ENCODE results near the gene WFDC2. TPM values are rescaled to one million over a fixed set of nuclear protein-coding genes. Genes with fewer than 3 reads are reported as not detected.

Gene WFDC2
- total and polyA plus RNA-seq, 2 of the 8 experiments (the other 6 are each of a cell fraction or from before 2014, with no cell fraction given), result 77.9 to 137 TPM

DNA sequence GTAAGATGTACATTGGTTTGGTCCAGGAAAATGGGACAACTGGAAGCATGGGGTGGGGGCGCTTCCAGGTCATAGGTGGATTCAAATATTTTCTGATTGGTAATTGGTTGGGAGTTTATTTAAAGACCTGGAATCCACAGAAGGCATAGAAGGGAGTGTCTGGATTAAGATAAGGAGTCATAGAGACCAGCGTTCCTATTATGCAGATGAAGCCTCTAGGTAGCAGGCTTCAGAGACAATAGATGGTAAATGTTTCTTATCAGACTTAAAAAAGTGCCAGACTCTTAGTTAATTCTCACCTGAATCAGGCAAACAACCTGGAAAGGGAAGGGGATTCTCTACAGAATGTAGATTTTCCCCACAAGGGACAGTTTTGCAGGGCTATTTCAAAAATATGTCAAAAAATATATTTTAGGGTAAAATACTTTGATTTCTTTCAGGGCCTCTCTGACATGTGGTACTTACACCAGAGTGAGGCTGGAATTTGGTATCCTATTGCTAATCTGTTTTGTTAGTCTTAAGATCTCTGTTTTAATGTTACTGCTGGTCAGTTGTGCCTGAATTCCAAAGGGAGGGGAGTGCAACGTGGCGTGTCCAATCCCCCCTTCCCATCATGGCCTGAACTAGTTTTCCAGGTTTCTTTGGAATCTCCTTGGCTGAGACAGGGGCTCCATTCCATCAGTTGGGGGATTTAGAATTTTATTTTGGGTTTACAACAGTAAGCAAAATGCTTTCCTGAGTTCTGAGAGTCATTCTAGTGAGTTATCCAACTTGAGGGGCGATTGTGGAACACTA, 28.5 kb upstream of the WFDC2 start:
- H3K27ac ChIP-seq (ENCODE audit: low read depth, low read length), result no peak overlapping the region
- CTCF ChIA-PET (ENCODE audit: partially characterized antibody), result interaction anchor here (1.5 to 12.6 kb wide), 3 partner anchors 9 to 120 kb away, joined by 7 to 178 read pairs (median 129); no protein-coding TSS in a partner anchor
- POLR2A ChIA-PET (ENCODE audit: partially characterized antibody), result no interaction called here
- TF ChIP-seq HDAC2 (IDR thresholded peaks at IDR 0.05; ENCODE audit: borderline replicate concordance in 1 of 2, low read depth in 2 of 2, low read length in 2 of 2) (no peak), TAF7 (optimal IDR thresholded peaks at IDR 0.05; ENCODE audit: borderline replicate concordance, low read depth, low read length) (no peak), RBBP5 (IDR thresholded peaks at IDR 0.05; ENCODE audit: borderline replicate concordance, low read depth, low read length) (no peak), FOSL1 (IDR thresholded peaks at IDR 0.05; ENCODE audit: insufficient read depth, low read depth, low read length) (no peak), SP2 (IDR thresholded peaks at IDR 0.05; ENCODE audit: low read length) (no peak), CEBPB (IDR thresholded peaks at IDR 0.05; ENCODE audit: low read depth, low read length) (no peak), GABPA (IDR thresholded peaks at IDR 0.05; ENCODE audit: borderline replicate concordance, insufficient read depth, low read length) (no peak), EZH2 (IDR thresholded peaks at IDR 0.05; ENCODE audit: low read depth, low read length, severe bottlenecking) (no peak), PHF8 (conservative IDR thresholded peaks at IDR 0.05; ENCODE audit: low read depth, low read length) (no peak), JUN (IDR thresholded peaks at IDR 0.05; ENCODE audit: low read depth, low read length) (no peak), POLR2A (IDR thresholded peaks at IDR 0.05; ENCODE audit: control extremely low read depth in 1 of 2, low read depth in 2 of 2, low read length in 2 of 2) (no peak), RNF2 (IDR thresholded peaks at IDR 0.05; ENCODE audit: borderline replicate concordance, low read depth, low read length, missing control alignments, poor library complexity, severe bottlenecking) (no peak)

More for the DNA sequence above, 28.5 kb upstream of the WFDC2 start:
- Histone ChIP-seq H3K9ac (replicated peaks in 1 of 4; ENCODE audit: extremely low read depth in 1 of 4, low read depth in 3 of 4, low read length in 3 of 4) (no peak overlapping the region), H2AFZ (ENCODE audit: low read length) (no peak overlapping the region), H3K4me2 (ENCODE audit: insufficient read depth in 1 of 2, low read depth in 2 of 2, low read length in 2 of 2) (no peak overlapping the region), H2AK5ac (ENCODE audit: low read depth, low read length) (no peak overlapping the region), H2BK120ac (replicated peaks; ENCODE audit: low read depth, low read length) (no peak overlapping the region), H4K91ac (replicated peaks; ENCODE audit: insufficient read length, low read length) (no peak overlapping the region), H3K79me2 (ENCODE audit: control insufficient read depth in 1 of 2, insufficient read depth in 2 of 2, low read length in 2 of 2) (no peaks in the 10 kb centered on the region), H4K20me1 (replicated peaks in 1 of 2; ENCODE audit: control insufficient read depth in 1 of 2, insufficient read depth in 2 of 2, low read length in 2 of 2) (no peaks in the 10 kb centered on the region), H3K23ac (ENCODE audit: insufficient read length) (no peak overlapping the region), H2BK15ac (ENCODE audit: low read length) (no peak overlapping the region), H4K8ac (ENCODE audit: extremely low read depth, insufficient read depth, low read length) (no peak overlapping the region), H3K4ac (replicated peaks; ENCODE audit: insufficient read length, low read depth, low read length) (no peak overlapping the region), H3K4me1 (replicated peaks in 1 of 4; ENCODE audit: control insufficient read depth in 3 of 4, insufficient read depth in 4 of 4, low read length in 3 of 4) (no peaks in the 10 kb centered on the region), H3K18ac (ENCODE audit: extremely low read depth, low read length) (no peak overlapping the region), H2BK20ac (ENCODE audit: low read length) (no peak overlapping the region), H3K27me3 (replicated peaks in 1 of 4; ENCODE audit: control insufficient read depth in 3 of 4, extremely low read depth in 1 of 4, insufficient read depth in 3 of 4, low read length in 3 of 4) (no peaks in the 10 kb centered on the region), H3K56ac (replicated peaks; ENCODE audit: insufficient read length, low read depth, low read length) (no peak overlapping the region), H2BK12ac (ENCODE audit: low read depth, low read length) (no peak overlapping the region), H3K36me3 (ENCODE audit: control insufficient read depth in 2 of 4, insufficient read depth in 4 of 4, low read length in 3 of 4) (no peaks in the 10 kb centered on the region), H3K79me1 (ENCODE audit: low read depth, low read length) (no peaks in the 10 kb centered on the region), H2BK5ac (ENCODE audit: low read depth, low read length) (no peak overlapping the region), H3K9me3 (ENCODE audit: insufficient read depth in 2 of 2, low read depth in 1 of 2, low read length in 1 of 2) (no peaks in the 10 kb centered on the region), H3K14ac (ENCODE audit: insufficient read length) (no peak overlapping the region), H3K23me2 (ENCODE audit: low read depth, low read length) (no peaks in the 10 kb centered on the region), H3K4me3 (ENCODE audit: extremely low read depth in 1 of 4, insufficient read depth in 2 of 4, low read depth in 3 of 4, low read length in 4 of 4) (no peak overlapping the region), H4K5ac (ENCODE audit: insufficient read length, low read depth, low read length) (no peak overlapping the region)
- FAIRE-seq, result no peak
- DNase-seq (ENCODE audit: low read depth in 1 of 2, low spot score in 2 of 2), result no peak
- WGBS, 2 experiments (ENCODE audit: extremely low coverage in 1 of 2, insufficient coverage in 1 of 2, insufficient read length in 1 of 2, insufficient replicate concordance in 2 of 2, low coverage in 1 of 2, low lambda C conversion rate in 2 of 2, missing lambda C conversion rate in 1 of 2), result 84% methylated on average over 5 of the region's 5 CpGs; no CpG with 5 or more reads in 1 of the 2 experiments

All from H1 (cell line).